HepG2 (cell line): ENCODE measurements around the gene SPHK2. TPM values are rescaled to one million over a fixed set of nuclear protein-coding genes. Genes with fewer than 3 reads are reported as not detected.

Source experiments
- CREM ChIP-seq, 2 experiments: sonication (generic) in 1 of 2; formaldehyde crosslinking in 1 of 2; IDR thresholded peaks; 2 replicates each; pipeline versions ENCODE4 v1.4.0 to v1.6.1; 2016 to 2020; ENCODE audit warnings: antibody characterized with exemption in 1 of 2, mild to moderate bottlenecking in 1 of 2, missing genetic modification reagents in 1 of 2
- ETS1 ChIP-seq: sonication (generic); formaldehyde crosslinking; IDR thresholded peaks from 2 replicates; pipeline ENCODE4 v1.4.0; 2020; ENCODE audit warnings: missing genetic modification reagents
- GABPB1 ChIP-seq: IDR thresholded peaks from 2 replicates; pipeline ENCODE4 v1.6.1; 2016; ENCODE audit warnings: mild to moderate bottlenecking, missing genetic modification reagents, moderate library complexity, missing compliant biosample characterization
- HHEX ChIP-seq: IDR thresholded peaks from 2 replicates; pipeline ENCODE4 v1.6.1; 2016; ENCODE audit warnings: control low read depth
- JDP2 ChIP-seq: sonication (generic); formaldehyde crosslinking; IDR thresholded peaks from 2 replicates; pipeline ENCODE4 v1.8.1; 2022; ENCODE audit warnings: missing genetic modification reagents, borderline replicate concordance
- MYC ChIP-seq: sonication (generic); formaldehyde crosslinking; IDR thresholded peaks from 2 replicates; pipeline ENCODE4 v1.9.0; 2021; ENCODE audit warnings: missing genetic modification reagents, borderline replicate concordance
- RELA ChIP-seq: sonication (generic); formaldehyde crosslinking; IDR thresholded peaks from 2 replicates; pipeline ENCODE4 v1.4.0; 2020; ENCODE audit warnings: missing genetic modification reagents
- SP2 ChIP-seq: sonication (generic); formaldehyde crosslinking; IDR thresholded peaks from 2 replicates; pipeline ENCODE4 v1.5.1; 2020; ENCODE audit warnings: mild to moderate bottlenecking, missing genetic modification reagents
- SP4 ChIP-seq: sonication (generic); formaldehyde crosslinking; IDR thresholded peaks from 2 replicates; pipeline ENCODE4 v1.8.1; 2023; ENCODE audit warnings: mild to moderate bottlenecking, missing genetic modification reagents
- ZHX1 ChIP-seq: sonication (generic); formaldehyde crosslinking; IDR thresholded peaks from 2 replicates; pipeline ENCODE4 v1.8.1; 2022; ENCODE audit warnings: low read depth, mild to moderate bottlenecking, missing genetic modification reagents
- ZKSCAN8 ChIP-seq: IDR thresholded peaks from 2 replicates; pipeline ENCODE4 v1.6.1; 2016; ENCODE audit warnings: borderline replicate concordance, missing genetic modification reagents, missing compliant biosample characterization
- ZNF205 ChIP-seq: IDR thresholded peaks from 2 replicates; pipeline ENCODE4 v1.6.1; 2018; ENCODE audit warnings: missing biosample characterization, missing genetic modification reagents
- ZNF318 ChIP-seq: sonication (generic); formaldehyde crosslinking; IDR thresholded peaks from 2 replicates; pipeline ENCODE4 v1.4.0; 2020; ENCODE audit warnings: mild to moderate bottlenecking, missing genetic modification reagents
- ZNF350 ChIP-seq: sonication (generic); formaldehyde crosslinking; IDR thresholded peaks from 2 replicates; pipeline ENCODE4 v1.4.0; 2020; ENCODE audit warnings: mild to moderate bottlenecking, low read depth, missing genetic modification reagents, borderline replicate concordance
- ZNF383 ChIP-seq: sonication (generic); formaldehyde crosslinking; IDR thresholded peaks from 2 replicates; pipeline ENCODE4 v1.4.0; 2020; ENCODE audit warnings: missing genetic modification reagents, mild to moderate bottlenecking, borderline replicate concordance
- polyA plus RNA-seq, 8 experiments: library from polyadenylated mRNA; depleted of rRNA in 3 of 8; stranded (reverse) in 7 of 8; unstranded in 1 of 8; fragments of >200 nt; fragmentation: Illumina TruSeq in 4 of 8; extraction: Trizol in 4 of 8; gene quantifications; 2 replicates each; pipeline versions ENCODE4 v1.2.1 to v1.2.3, GENCODE V29; 2011 to 2016; ENCODE audit warnings: low read depth in 4 of 8, missing spikeins in 1 of 8, mixed read lengths in 1 of 8; ENCODE audit not compliant: insufficient read depth in 1 of 8
- total RNA-seq, 5 experiments: library from RNA; depleted of rRNA; stranded (reverse); fragments of >200 nt; fragmentation: Illumina TruSeq; extraction: Trizol; gene quantifications; 2 replicates each; pipeline ENCODE4 v1.2.3, GENCODE V29; 2016; ENCODE audit warnings: low read depth in 1 of 5
- TF ChIP-seq, protein P1 (sequence below): fragments of 450-650 bp; IDR thresholded peaks from 2 replicates; pipeline ENCODE4 v1.6.1; 2017

SPHK2 gene
- total and polyA plus RNA-seq, 2 of the 13 experiments (the other 11 are each of a cell fraction or from before 2014, with no cell fraction given) = 2.9 to 14.4 TPM

GRCh38 chr19:48624067-48624594 is 4.8 kb downstream of the SPHK2 start (continued):
- TF ChIP-seq GABPB1 (CRISPR knock-in tag) (peak; percentile 76), SP2 (CRISPR knock-in tag) (peak; percentile 76), SP4 (peak; percentile 62; the same call in 1 of the 2 replicates), ZHX1 (CRISPR knock-in tag) (peak; percentile 96), ZNF318 (CRISPR knock-in tag) (no peak), ETS1 (CRISPR knock-in tag) (no peak), MYC (CRISPR knock-in tag) (no peak; the same call in 1 of the 2 replicates), RELA (CRISPR knock-in tag) (no peak), CREM (IDR thresholded peaks at IDR 0.05) (peak; percentile 38; the same call in 1 of the 2 replicates), CREM (CRISPR knock-in tag; IDR thresholded peaks at IDR 0.05) (no peak), ZNF205 (CRISPR knock-in tag) (no peak), HHEX (no peak), JDP2 (CRISPR knock-in tag) (no peak), ZNF383 (CRISPR knock-in tag) (no peak), ZNF350 (peak; percentile 55; the same call in 1 of the 2 replicates), ZKSCAN8 (CRISPR knock-in tag) (no peak)
- TF ChIP-seq, protein P1, sequence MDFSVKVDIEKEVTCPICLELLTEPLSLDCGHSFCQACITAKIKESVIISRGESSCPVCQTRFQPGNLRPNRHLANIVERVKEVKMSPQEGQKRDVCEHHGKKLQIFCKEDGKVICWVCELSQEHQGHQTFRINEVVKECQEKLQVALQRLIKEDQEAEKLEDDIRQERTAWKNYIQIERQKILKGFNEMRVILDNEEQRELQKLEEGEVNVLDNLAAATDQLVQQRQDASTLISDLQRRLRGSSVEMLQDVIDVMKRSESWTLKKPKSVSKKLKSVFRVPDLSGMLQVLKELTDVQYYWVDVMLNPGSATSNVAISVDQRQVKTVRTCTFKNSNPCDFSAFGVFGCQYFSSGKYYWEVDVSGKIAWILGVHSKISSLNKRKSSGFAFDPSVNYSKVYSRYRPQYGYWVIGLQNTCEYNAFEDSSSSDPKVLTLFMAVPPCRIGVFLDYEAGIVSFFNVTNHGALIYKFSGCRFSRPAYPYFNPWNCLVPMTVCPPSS = no peak
